Astrocyte of the hippocampus (primary cell): Measurements from ENCODE around the gene MSANTD3.
"Not testable (repeated sequence)": the region's sequence is repeated elsewhere in the genome, so short reads cannot be mapped to it uniquely, and the experiment has no call there.

Source experiments
- DNase-seq: peaks from one replicate; pipeline ENCODE4 v3.0.0; 2011; ENCODE audit warnings: low read depth, low spot score

The MSANTD3 gene, protein sequence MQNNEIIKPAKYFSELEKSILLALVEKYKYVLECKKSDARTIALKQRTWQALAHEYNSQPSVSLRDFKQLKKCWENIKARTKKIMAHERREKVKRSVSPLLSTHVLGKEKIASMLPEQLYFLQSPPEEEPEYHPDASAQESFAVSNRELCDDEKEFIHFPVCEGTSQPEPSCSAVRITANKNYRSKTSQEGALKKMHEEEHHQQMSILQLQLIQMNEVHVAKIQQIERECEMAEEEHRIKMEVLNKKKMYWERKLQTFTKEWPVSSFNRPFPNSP

DNA sequence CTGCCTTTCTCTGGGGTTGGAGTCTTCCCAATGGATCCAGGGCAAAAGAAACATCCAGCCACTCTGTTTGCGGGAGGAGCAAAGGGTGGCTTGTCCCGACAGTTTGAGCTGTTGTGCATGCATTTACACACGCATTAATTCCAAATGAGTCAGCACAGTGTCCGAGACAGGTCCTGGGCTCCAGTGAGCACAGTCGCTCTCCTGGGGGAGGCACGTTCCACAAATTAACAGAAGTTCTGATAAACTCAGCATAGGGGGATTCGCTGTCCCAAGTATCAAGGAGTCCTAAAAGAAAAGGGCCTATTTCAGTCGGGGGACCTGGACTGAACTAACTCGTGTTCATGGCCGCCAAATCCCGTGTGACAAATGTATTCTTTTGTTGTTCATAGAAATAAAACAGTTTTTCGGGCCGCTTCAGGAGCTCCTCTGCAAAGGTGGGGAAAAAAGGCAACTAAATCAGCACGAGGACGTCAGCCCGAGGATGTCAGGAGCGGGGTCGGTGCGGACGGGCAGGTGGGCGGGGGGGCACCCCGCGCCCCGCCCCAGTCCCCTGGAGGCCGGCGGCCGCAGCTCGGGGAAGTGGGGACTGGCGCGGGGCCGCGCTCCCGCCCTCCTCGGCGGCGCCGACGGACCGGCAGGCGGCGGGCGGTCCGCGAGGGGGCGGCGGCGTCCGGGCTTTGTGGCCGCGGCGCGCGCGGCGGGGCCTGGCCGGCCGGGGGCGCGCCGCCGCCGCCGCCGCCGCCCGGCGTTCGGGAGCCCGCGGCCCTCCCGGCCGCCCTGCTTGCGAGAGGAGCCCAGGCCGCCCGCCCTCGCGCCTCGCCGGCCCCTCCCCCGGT, at the start of gene MSANTD3:
Gene MSANTD3, plus strand, starts transcription at position 614 of the 836 bp plus-strand sequence. CDS start 14,796 bp downstream, outside the sequence.
- DNase-seq: peak; percentile 90

DNA sequence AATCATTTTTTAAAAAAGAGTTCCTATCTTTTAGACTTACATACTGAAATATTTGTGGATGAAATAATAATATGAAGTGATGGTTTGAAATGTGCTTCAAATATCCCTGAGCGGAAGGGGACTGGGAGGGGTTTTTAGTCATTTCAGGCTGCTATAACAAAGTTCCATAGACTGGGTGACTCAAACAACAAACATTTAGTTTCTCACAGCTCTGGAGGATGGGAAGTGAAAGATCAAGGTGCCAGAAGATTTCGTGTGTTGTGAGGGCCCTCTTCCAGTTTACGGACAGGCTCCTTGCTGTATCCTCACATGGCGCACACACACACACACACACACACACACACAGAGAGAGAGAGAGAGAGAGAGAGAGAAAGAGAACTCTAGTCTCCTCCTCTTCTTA, 47.1 kb upstream of the MSANTD3 start:
- peak; percentile 75 for DNase-seq

DNA sequence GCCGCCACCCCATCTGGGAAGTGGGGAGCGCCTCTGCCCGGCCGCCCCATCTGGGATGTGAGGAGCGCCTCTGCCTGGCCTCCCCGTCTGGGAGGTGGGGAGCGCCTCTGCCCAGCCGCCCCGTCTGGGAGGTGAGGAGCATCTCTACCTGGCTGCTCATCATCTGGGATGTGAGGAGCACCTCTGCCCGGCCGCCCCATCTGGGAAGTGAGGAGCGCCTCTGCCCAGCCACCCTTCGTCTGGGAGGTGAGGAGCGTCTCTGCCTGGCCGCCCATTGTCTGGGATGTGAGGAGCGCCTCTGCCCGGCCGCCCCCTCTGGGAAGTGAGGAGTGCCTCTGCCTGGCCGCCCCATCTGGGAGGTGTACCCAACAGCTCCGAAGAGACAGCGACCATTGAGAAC, 34.0 kb upstream of the MSANTD3 start:
- not testable (repeated sequence) for DNase-seq

DNA sequence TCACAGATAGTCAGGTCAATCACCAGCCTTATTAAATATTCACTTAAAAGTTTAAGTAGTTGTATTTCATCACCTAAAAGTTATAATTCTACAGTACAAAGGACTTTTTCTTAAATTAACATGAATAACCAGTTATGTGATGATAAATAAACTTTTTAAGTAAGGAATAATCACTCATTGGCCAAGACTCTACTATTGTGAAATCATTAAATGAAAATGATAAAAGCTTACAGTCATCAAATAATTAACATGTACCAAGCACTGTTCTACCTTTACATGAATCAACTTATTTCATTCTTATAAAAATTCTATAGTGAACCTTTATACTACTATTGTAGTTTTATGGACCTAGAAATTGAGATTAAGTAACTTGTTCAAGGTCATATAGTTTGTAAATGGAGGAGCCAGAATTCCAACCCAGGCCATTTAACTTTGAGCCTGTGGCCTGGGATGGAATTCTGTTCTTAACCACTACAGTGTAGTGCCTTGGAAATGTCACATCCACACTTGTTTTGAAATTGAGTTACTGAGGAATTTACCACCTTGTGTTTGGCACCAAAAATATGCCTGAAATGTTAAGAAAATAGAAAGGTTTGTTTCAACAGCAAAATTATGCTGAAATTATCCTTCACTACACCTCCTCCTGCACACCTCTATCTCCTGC, 32.8 kb upstream of the MSANTD3 start:
- peak; percentile 51 for DNase-seq

DNA sequence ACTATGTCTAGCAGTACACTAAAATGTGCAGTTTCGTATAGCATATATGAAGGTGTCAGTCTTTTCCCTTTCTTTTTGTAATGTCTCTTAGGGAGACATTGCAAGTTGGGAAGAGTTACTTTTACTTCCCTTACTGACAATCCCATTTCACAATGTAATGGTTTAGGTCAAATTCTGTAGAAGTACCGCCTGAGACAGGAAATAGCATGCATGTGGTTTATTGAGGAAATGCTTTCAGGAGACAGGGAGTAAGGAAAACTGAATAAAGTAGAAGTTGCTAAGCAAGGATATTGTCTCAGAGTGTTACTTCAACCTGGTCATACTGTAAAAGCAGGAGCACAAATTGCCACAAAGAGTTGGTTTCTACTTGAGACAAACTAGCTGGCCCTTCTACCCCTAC, 32.1 kb upstream of the MSANTD3 start:
- peak; percentile 2 for DNase-seq

DNA sequence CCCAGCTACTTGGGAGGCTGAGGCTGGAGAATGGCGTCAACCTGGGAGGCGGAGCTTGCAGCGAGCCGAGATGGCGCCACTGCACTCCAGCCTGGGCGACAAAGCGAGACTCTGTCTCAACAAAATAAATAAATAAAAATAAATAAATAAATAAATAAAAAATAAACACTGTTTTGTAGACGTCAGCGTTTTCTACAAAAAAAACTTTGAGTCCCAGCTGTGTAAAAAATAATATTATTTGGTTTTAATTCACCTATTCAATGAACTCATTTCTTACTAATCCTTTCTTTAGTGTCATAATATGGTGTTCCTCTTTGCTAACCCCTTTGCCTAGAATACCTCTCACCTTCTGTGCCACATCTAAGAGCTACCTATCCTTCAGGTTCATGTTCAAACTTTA, 30.2 kb upstream of the MSANTD3 start:
- DNase-seq: no peak

DNA sequence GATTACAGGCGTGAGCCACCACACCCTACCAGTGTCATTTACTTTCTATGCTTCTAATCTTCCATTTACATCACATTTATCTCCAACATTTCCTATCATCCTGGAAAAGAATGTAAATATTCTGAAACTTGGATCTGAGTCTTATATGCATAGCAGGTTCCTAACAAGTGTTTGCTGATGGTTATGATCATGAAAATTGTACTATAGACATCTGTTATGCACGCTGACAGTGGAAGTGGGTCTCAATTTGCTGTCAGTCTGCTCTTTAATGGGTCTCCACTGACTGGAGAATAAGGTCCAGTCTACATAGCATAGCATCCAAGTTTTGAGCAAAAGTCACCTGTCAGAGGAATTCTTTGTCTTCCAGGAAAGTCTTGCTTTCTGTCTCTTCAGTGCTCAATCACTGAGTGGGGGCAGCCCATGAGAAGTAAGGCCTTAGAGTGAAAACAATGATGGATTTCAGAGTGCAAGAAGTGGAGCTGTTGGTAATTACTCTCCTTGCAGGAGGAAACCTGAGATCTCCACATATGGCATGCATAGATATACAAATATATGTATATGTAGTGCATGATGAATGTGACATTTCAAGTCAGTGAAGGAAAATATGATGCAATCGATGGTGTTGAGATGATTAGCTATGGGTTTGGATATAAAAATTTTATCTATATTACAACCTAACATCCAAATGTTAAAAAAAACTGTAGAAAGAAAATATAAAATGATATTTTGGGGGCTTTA, 29.2 kb upstream of the MSANTD3 start:
- no peak for DNase-seq

DNA sequence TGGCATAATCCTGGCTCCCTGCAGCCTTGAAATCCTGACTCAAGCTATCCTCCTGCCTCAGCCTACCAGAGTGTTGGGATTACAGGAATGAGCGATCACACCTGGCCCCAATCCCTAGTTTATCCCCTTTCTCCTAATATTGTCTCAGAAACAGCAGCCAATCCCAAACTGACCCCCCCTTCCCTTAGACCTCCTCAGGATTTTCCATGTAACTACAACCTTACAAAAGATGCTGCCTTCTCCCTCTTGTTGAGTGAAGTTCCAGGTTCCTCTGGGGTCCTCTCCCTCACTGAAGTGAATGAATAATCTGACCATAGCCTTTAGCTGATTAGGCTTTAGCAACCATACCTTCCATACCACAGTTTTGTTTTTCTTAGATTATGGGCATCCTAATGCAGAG, 25.9 kb upstream of the MSANTD3 start:
- no peak for DNase-seq

DNA sequence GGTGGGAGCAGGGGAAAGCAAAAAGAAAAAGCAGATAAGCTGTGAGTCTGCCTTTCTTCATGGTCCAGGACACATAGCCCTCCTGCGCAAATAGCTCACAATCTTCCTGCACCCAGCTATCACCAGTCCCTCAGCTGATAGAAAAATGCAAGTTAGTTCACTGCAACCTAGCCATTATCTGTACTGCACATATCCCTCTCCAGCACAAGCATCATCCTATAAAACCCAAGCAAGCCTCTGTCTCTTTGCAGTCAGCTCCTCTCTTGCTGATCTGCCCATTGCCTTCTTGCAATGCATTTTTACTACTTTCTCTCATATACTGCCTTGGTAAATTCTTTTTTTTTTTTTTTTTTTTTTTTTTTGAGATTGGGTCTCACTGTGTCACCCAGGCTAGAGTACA, 20.0 kb upstream of the MSANTD3 start:
- no peak for DNase-seq

DNA sequence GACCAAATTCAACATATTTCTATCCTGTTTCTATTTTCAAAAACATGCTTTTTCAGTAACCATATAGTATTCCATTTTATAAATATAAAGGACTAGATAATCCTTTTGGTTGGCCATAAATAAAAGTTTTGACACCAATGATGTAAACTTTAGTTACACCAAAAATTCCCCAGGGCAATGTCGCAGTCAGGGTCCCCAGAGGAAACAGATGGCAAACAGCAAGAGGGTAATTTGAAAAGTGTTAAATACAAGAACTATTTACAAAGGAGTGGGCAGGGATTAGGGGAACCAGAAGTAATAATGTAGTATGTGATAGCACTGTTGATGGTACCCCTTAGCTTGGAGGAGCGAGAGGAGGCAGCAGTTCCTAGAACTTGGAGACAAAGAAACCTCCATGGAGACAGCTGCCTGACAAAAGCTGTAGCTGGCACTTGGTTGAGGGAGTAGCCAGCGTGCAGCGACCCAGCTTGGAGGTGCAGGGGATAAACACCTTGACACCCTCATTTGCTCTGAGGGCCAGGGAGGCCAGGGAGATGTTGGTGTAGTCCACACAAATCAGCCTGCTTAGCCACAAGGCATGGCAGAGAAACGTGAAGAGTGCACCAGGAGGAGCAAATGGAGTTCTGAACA, 18.3 kb upstream of the MSANTD3 start:
- DNase-seq: no peak

DNA sequence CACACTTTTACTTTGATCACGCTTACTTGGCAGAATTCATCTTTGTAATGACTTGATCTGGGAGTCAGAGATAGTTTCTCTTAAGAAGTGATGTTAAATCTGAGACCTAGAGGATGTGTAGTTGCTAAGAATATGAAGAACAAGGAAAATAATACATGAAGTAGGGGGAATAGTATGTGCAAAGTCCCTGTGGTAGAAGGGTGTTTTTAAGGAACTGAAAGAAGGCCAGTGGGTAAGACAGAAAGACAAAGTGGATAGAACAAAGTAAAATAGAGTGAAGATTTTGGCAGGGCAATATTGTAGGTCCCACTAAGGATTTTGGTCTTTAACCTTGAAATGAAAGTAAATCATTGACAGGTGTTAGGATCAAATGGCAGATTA, 17.8 kb upstream of the MSANTD3 start:
- no peak for DNase-seq

DNA sequence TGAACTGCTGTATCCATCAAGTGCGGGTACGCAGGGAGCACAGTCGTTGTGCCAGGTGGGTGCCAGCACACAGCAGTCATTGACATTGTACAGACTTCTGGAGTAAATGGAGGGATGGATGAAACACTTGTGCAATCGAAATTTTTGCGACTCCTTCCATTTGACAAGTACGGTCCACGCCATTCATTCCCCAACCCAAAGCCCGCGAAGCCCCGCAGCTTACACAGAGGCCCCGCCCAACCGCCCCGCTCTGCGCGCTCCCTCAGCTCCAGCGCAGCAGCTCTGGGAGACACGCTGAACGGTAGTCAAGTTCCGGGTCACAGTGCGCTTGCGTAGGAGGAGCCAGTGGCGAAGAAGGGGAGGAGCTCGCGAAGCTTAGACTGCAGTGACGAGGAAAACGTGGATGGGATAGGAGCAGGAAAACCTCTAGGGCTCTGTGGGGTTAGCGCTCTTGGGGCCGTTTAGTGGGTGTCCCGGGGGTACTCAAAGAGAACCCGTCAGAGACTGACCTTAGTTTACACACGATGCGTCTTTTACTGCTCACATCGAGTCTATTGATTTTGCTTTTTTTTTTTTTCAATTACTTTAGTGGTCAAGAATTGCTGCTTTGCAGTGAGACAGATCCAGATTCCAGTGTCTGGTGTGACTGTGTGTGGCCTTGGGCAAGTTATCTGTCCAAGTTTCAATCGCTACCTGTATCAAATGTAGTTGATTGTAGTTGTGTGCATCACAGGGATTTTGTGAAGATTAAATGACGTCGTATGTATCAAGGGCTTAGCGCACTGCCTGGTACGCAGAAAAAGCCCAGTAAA, 15.3 kb upstream of the MSANTD3 start:
- DNase-seq: peak; percentile 94

DNA sequence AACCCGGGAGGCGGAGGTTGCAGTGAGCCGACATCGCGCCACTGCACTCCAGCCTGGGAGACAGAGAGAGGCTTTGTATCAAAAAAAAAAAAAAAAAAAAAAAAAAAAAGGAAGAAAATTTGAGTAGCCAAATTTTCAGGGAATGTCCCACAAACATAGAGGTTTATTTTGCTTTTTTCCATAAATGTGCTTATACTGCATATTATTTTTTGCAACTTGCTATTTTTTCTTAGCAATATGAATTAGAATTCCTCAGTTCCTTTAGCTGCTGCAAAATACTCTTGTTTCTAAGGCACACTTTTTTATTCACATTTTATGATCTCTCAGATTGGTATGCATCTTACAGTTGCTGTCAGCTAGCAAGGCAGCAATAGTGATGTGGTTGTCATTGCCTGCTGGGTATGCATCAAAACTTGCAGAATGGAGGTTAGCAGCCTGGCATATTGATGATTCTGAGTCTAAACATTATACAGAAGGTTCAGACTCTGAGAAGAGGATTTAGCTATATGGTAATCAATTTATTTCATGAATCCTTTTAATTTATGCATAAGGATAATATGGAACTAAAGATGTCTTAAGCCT, 13.0 kb upstream of the MSANTD3 start:
- no peak for DNase-seq

DNA sequence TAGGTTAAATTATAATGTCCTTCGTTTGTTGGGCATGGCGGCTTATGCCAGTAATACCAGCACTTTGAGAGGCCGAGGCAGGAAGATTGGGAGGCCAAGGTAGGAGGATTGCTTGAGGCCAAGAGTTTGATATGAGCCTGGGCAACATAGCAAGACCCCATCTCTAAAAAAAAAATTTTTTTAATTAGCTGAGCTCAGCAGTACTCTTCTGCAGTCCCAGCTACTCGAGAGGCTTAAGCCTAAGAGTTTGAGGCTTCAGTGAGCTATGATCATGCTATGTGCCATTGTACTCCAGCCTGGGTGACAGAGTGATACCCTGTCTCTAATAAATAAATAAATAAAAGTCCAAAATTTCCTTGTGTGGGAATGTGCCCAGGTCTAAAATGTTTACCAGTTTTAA, 9.1 kb upstream of the MSANTD3 start:
- no peak for DNase-seq

DNA sequence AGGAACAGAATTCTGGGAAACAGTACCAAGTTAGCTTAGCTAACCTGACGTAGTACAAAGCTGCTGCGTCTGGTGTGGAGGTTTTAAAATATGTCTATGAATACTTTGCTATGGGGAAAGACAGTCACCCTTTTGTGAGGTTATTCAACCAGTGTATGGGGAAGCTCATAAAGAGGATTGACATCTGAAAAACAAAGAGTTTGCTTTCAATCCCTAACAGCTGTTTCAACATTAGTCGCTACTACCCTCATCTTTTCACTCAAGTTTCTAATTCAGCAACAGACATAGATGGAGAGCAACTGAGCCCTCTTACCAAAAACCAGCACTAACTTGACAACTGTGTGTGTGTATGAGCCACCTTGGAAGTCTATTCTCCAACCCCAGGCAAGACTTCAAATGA, 7.8 kb upstream of the MSANTD3 start:
- no peak for DNase-seq

DNA sequence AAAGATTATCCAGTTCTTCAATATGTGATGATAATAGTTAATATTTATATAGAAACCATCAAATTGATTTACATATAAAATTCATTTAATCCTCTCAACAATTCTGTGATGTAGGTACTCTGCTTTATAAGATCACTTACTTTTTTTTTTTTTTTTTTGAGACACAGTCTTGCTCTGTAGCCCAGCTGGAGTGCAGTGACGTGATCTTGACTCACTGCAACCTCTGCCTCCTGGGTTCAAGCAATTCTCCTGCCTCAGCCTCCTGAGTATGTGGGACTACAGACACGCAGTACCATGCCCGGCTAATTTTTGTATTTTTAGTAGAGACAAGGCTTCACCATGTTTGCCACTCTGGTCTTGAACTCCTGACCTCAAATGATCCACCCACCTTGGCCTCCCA, 5.8 kb upstream of the MSANTD3 start:
- DNase-seq: not testable (repeated sequence)

DNA sequence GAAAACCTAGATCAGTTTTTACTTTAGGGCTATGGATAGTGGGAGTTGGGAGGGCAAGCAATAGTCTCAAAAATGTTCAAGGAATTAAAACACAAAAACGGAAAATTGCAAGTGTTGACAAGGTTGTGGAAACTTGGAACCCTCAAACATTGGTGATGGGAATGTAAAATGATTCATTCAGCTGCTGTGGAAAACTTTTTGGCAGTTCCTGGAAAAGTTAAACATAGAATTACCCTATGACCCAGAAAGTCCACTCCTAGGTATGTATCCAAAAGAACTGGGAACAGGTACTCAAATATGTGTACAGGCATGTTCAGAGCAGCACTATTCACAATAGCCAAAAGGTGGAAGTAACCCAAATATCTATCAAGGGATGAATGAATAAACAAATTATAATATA, 1.2 kb upstream of the MSANTD3 start:
- no peak for DNase-seq

DNA sequence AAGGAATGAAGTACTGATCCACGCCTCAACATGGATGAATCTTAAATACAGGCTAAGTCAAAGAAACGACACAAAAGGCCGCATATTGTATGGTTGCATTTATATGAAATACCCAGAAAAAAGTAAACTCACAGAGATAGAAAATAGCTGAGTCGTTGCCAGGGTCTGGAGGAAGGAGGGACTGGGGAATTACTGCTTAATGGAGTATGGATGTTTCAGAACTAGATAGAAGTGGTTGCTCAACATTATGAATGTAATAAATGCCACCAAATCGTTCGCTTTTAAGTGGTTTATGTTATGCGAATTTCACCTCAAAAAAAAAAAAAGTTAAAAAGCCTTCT, 784 bp upstream of the MSANTD3 start:
- DNase-seq: no peak

DNA sequence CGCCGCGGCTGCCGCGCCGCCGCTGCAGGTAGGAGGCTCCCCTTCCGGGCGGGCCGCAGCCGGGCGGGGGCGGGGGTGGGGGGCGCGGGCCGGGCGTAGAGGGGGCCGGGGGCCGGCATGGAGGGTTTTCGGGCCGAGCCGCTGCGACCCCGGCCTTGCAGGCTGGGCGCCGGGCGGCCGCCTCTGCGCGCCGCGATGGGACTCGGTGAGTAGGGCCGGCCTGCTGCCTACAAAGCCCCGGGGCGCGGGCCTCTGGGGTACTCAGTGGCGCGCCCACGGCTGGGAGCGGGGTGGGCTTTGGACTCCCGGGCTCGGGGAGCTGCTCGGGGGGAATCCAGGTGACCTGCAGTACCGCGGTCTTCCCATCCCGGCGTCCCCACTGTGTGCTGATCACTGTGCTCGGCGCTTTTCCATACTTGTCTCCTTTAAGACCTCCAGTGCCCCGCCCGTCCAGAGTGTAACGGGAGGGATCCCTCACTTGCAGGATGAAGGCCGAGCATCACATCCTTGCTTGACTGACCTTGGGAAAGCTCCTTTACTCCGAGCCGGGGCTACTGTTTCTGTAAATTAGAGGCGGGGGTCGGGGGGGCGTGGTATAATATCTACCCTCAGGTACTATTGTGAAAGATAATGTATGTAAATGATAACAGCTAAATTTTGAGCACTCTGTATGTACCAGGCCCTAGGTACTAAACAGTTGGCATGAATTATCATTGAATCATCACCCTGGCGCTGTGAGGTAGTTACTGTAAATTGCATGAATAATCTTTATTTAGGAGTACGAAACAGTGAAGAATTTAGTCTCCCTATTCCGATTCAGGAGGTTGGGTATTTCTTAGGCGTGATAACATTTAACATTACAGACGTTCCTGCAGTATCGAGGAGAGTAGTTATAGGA, 672 bp downstream of the MSANTD3 start:
- peak; percentile 75 for DNase-seq
